IPS DF 6.9 (cell line): ENCODE measurements around the gene DNAH10.

Source experiments
- DNase-seq: peaks from one replicate; pipeline ENCODE4 v3.0.0-alpha.2; 2013; ENCODE audit warnings: low read depth, low spot score
- H3K27ac ChIP-seq: one replicate; pipeline ENCODE4 v1.5.1; 2013; ENCODE audit warnings: low read length, control low read depth
- H3K27me3 ChIP-seq: 2 replicates; pipeline ENCODE4 v1.6.1; 2013; ENCODE audit warnings: mild to moderate bottlenecking, low read length; ENCODE audit not compliant: control insufficient read depth, insufficient read depth
- H3K36me3 ChIP-seq: 2 replicates; pipeline ENCODE4 v1.6.1; 2013; ENCODE audit warnings: low read length; ENCODE audit not compliant: control insufficient read depth, insufficient read depth
- H3K4me1 ChIP-seq: 2 replicates; pipeline ENCODE4 v1.6.1; 2013; ENCODE audit warnings: low read length; ENCODE audit not compliant: control insufficient read depth, insufficient read depth
- H3K4me3 ChIP-seq: 2 replicates; pipeline ENCODE4 v1.5.1; 2013; ENCODE audit warnings: mild to moderate bottlenecking, low read length
- H3K9me3 ChIP-seq: 2 replicates; pipeline ENCODE4 v1.6.1; 2013; ENCODE audit warnings: low read length, inconsistent platforms; ENCODE audit not compliant: control insufficient read depth, insufficient read depth
- WGBS: extraction: QIAGEN DNeasy Blood & Tissue Kit; methylation state at CpG from one replicate; pipeline ENCODE4 v1.1.7; 2013; ENCODE audit warnings: mixed read lengths, missing lambda C conversion rate; ENCODE audit not compliant: insufficient read length, insufficient coverage; 5-methylcytosine and 5-hydroxymethylcytosine counted together

The DNAH10 gene

GRCh38 chr12:123963821-123964220, 201.7 kb downstream of the DNAH10 start:
- no peaks in the 10 kb centered on the region for H3K9me3 ChIP-seq
- no CpG with 5 or more reads among the region's 4 CpGs for WGBS
- no peak overlapping the region for H3K27ac ChIP-seq
- H3K4me1 ChIP-seq = no peaks in the 10 kb centered on the region
- peaks cover 61% of the 10 kb centered on the region for H3K27me3 ChIP-seq
- H3K36me3 ChIP-seq = no peaks in the 10 kb centered on the region
- DNase-seq = no peak
- no peak overlapping the region for H3K4me3 ChIP-seq

DNA sequence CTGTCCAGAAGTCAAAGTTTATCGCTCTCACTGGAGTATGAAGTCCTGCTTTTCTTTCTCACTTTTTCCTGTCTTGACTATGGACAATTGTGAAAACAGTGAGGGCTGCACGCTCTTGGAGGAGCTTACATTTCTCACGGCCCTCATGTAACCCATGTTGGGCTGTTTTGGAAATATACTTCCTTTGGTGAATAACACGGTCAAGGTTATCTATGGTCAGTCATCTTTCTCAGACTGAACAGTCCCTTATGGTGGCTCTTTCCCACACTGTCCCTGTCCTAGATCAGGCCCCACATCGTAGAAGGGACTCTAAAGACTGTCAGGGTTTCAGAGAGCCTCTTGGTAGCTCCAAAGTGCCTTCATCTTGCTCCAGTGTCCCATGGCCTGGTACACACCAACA, 203.3 kb downstream of the DNAH10 start:
- H3K27ac ChIP-seq = no peak overlapping the region
- DNase-seq = no peak
- H3K36me3 ChIP-seq = no peaks in the 10 kb centered on the region
- H3K27me3 ChIP-seq = peaks cover 74% of the 10 kb centered on the region
- H3K4me1 ChIP-seq = no peaks in the 10 kb centered on the region
- H3K9me3 ChIP-seq = no peaks in the 10 kb centered on the region
- WGBS = no CpG with 5 or more reads among the region's 5 CpGs
- H3K4me3 ChIP-seq = no peak overlapping the region

DNA sequence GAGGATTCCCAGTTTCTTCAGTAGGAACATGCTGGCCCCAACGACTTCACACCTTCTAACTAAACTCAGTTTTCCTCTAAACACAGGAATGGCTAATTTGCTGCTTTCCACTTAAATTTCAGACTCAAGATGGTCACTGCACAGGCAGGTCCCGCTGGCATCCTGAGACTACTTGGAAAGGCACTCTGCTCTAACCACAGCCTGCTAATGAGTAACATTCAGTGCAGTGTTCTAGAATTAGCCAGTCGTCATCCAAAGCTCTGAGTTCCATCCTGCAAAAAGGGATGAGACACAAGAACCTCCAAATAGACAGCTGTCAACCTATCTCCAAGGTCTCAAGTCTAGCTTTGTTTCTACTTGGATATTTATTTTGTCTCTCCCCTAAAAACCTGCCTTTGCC, 204.5 kb downstream of the DNAH10 start:
- Histone ChIP-seq H3K4me3 (no peak overlapping the region), H3K4me1 (no peaks in the 10 kb centered on the region), H3K27me3 (peaks cover 66% of the 10 kb centered on the region), H3K9me3 (no peaks in the 10 kb centered on the region), H3K27ac (no peak overlapping the region), H3K36me3 (no peaks in the 10 kb centered on the region)
- no CpG with 5 or more reads among the region's 3 CpGs for WGBS
- DNase-seq = no peak

DNA sequence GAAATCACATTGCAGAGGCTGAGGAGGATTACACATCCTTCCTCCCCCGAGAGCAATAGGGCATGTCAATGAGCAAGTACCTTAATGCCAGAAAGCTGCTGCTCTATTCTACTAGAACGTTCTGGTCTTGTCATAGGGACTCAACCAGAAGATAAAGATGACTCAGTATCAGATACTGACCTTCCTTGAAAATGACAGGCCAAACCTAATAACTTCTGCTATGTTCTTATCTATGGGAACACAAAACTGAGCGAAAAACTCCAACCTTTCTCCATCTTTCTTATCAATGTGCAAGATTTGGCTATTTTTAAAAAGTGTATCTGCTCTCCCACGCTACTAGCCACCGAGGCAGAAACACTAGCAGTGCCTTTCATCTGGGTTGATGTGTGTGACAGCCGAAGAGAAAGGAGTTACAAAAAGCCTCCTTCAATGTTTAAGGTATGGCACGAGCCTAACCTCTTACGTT, 205.1 kb downstream of the DNAH10 start:
- Histone ChIP-seq H3K4me1 (no peaks in the 10 kb centered on the region), H3K36me3 (no peaks in the 10 kb centered on the region), H3K4me3 (no peak overlapping the region), H3K9me3 (no peaks in the 10 kb centered on the region), H3K27me3 (peaks cover 62% of the 10 kb centered on the region), H3K27ac (no peak overlapping the region)
- no peak for DNase-seq
- no CpG with 5 or more reads among the region's 8 CpGs for WGBS

DNA sequence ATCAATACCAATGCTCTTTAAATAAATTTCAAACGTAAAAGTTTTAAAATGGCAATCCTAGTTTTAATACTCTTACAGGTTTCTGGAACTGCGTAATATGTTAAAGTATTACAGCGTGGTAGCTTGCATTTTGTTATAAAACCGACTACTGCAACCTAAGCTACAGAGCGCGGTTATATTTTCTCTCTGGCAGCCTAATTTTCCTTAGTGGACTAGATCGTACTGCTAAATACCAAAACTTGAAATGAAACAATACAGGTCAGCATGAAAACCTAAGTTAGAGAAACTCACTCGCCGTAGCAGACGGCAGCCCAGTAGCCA, 209.3 kb downstream of the DNAH10 start:
- no CpG with 5 or more reads among the region's 10 CpGs for WGBS
- peaks cover 50% of the 10 kb centered on the region for H3K27me3 ChIP-seq

DNA sequence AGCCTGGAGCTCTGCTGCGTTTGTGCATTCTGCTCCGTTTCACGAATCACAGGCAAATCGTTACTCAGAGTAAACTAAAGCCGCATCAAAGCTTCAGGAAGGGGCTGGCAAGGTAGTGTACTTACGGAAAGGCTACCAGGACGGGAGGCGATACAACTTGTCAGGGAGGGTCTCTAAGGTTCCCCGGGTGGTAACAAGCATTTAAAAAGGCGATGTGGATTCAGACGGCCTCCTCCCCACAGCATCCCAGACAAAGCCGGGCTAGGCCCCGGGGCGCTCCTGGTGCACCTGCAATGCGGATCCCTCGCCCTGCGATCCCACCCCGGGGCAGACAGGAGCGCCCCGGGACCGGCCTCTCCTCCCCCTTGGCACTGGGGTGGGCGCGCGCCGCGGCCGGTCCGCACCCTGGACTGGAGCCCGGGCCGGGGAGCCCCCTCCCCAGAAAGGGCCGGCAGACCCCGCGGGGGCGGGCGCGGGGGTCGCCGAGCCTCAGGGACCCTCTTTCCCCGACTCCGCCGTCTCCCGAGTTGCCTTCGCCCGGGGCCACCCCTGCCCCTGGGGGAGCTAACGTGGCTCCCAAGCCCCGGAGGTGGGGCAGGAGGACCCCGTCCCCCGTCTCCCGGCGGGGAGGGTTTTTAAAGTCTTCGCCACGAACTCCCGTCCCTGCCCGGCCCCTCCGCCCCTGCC, 209.8 kb downstream of the DNAH10 start:
- Histone ChIP-seq H3K36me3 (no peaks in the 10 kb centered on the region), H3K4me3 (peak overlapping the region; percentile 92; the same call in 1 of the 2 replicates), H3K4me1 (no peaks in the 10 kb centered on the region; the same call in 1 of the 2 replicates), H3K27me3 (peaks cover 45% of the 10 kb centered on the region), H3K27ac (no peak overlapping the region), H3K9me3 (no peaks in the 10 kb centered on the region)
- WGBS = no CpG with 5 or more reads among the region's 55 CpGs
- DNase-seq = peak; percentile 88

More for the DNA sequence above, 209.3 kb downstream of the DNAH10 start:
- no peak for DNase-seq
- H3K4me1 ChIP-seq = no peaks in the 10 kb centered on the region; the same call in 1 of the 2 replicates
- no peaks in the 10 kb centered on the region for H3K9me3 ChIP-seq
- no peak overlapping the region for H3K27ac ChIP-seq
- H3K4me3 ChIP-seq = no peak overlapping the region
- no peaks in the 10 kb centered on the region for H3K36me3 ChIP-seq

DNA sequence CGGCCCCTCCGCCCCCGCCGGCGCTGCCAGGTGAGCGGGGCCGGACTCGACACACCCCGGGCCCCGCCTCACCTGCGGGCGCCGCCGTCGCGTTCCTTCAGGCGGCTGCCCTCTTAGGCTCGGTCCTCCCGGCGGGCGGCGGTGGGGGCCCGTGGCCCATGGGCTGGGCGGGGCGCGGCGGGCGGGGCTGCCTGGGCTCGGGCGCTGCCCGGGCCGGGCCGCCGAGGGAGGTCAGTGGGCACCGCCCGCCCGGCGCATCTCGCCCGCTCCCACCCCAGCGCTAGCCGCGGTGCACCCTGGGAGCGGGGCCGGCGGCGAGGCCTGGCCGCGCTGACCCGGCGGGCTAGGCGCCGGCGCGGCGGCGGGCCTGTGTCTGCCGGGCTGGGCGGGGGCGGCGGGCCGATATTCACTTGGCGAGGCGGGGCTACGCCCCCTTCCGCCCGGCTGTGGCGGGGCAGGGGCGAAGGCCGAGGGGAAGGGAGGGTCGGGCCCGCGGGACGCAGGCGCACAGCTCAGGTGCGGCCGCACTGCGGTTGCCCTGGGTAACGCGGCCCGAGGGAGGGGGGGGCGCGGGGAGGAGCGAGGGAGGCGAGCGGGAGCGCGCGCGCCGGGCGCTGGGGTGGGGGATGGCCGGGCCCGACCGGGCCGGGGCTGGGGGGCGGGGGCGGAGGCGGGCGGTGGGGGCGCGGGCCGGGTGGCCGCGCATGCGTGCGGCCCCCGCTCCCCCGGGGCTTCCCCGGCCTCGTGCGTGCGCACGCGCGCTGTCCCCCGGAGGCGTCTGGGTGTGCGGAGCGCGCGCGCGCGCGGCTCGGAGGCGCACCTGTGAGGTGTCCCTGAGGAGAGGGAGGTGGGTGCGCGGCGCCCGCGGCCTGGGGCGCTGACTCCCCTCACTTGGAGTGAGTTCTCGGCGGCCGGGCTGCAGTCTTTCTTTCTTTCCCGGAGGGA, 210.6 kb downstream of the DNAH10 start, which contains the start of the genes CCDC92 and ZNF664:
Gene CCDC92 (minus strand): TSS at position 375 of the 945 bp plus-strand sequence. CDS start 28,526 bp downstream, outside the sequence.
Gene ZNF664 (plus strand): TSS at position 759 of the 945 bp plus-strand sequence. CDS start 38,930 bp downstream, outside the sequence.
- Histone ChIP-seq H3K27me3 (peaks cover 37% of the 10 kb centered on the region), H3K9me3 (no peaks in the 10 kb centered on the region), H3K36me3 (no peaks in the 10 kb centered on the region), H3K4me1 (no peaks in the 10 kb centered on the region; the same call in 1 of the 2 replicates), H3K27ac (no peak within 1 kb of the TSS), H3K4me3 (peak within 1 kb of the TSS; percentile 92)
- WGBS = no CpG with 5 or more reads among the region's 138 CpGs
- DNase-seq = peak; percentile 66

GRCh38 chr12:123973552-123974341, 211.6 kb downstream of the DNAH10 start:
- Histone ChIP-seq H3K27me3 (peaks cover 30% of the 10 kb centered on the region), H3K4me1 (no peaks in the 10 kb centered on the region; the same call in 1 of the 2 replicates), H3K27ac (no peak overlapping the region), H3K4me3 (peak overlapping the region; percentile 92), H3K9me3 (no peaks in the 10 kb centered on the region), H3K36me3 (no peaks in the 10 kb centered on the region)
- DNase-seq = no peak
- WGBS = no CpG with 5 or more reads among the region's 69 CpGs

DNA sequence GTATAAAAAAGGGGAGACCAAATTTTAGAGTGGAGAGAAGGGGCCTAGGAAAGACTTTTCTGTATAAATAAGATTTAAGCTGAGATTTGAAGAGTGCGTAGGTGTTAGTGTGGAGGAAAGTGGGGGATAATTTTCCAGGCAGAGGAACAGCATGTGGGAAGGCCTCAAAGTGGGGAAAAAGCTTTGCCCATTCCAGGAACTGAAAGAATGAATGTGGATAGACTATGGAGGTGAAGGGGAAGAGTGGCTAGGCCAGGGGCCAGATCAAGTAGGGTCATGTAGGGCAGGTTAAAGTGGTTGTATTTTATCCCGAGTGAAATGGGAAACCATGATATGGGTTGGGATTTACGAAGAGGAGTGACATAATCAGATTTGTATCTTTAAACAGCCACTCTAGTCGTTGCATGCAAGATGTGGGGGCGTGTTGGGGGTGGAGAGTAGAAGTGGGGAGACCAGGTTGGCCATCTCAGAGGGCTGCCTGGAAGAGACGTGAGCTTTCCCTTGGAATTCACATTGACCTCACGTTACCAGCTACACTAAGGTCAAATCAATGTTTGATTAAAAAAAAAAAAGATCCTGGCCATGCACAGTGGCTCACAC, 214.2 kb downstream of the DNAH10 start:
- DNase-seq = no peak
- no peak overlapping the region for H3K27ac ChIP-seq
- 100% methylated on average over 1 of the region's 7 CpGs for WGBS
- peaks cover 13% of the 10 kb centered on the region for H3K27me3 ChIP-seq
- no peak overlapping the region for H3K4me3 ChIP-seq
- no peaks in the 10 kb centered on the region for H3K36me3 ChIP-seq
- no peaks in the 10 kb centered on the region for H3K9me3 ChIP-seq
- no peaks in the 10 kb centered on the region; the same call in 1 of the 2 replicates for H3K4me1 ChIP-seq
